ENCODE data around the gene ATP8B3. TPM values are rescaled to one million over a fixed set of nuclear protein-coding genes. Genes with fewer than 3 reads are reported as not detected.

ATP8B3 gene
- total RNA-seq, 1 experiment from 2014 or later = 8.7 TPM

GRCh38 chr19:1763648-1764639, 48.1 kb downstream of the ATP8B3 start:
- ChIA-PET POLR2A (ENCODE audit: low non-redundant PET) (no interaction called here), CTCF (interaction anchor here (0.6 to 0.7 kb wide), 2 partner anchors 10 to 795 kb away, joined by 3 to 4 read pairs; no protein-coding TSS in a partner anchor)
- Histone ChIP-seq H3K27ac (ENCODE audit: low read depth, low read length, poor library complexity, severe bottlenecking) (no peak overlapping the region), H3K36me3 (ENCODE audit: insufficient read depth, low read length, poor library complexity, severe bottlenecking) (no peaks in the 10 kb centered on the region), H3K9me3 (ENCODE audit: low read depth, low read length, poor library complexity, severe bottlenecking) (no peaks in the 10 kb centered on the region), H3K4me3 (ENCODE audit: low read depth, low read length, poor library complexity, severe bottlenecking) (no peak overlapping the region), H3K4me1 (ENCODE audit: insufficient read depth, low read length, poor library complexity, severe bottlenecking) (peaks cover 14% of the 10 kb centered on the region), H3K27me3 (replicated peaks; ENCODE audit: insufficient read depth, low read depth, low read length, poor library complexity) (peaks cover 92% of the 10 kb centered on the region)
- TF ChIP-seq, protein P1, sequence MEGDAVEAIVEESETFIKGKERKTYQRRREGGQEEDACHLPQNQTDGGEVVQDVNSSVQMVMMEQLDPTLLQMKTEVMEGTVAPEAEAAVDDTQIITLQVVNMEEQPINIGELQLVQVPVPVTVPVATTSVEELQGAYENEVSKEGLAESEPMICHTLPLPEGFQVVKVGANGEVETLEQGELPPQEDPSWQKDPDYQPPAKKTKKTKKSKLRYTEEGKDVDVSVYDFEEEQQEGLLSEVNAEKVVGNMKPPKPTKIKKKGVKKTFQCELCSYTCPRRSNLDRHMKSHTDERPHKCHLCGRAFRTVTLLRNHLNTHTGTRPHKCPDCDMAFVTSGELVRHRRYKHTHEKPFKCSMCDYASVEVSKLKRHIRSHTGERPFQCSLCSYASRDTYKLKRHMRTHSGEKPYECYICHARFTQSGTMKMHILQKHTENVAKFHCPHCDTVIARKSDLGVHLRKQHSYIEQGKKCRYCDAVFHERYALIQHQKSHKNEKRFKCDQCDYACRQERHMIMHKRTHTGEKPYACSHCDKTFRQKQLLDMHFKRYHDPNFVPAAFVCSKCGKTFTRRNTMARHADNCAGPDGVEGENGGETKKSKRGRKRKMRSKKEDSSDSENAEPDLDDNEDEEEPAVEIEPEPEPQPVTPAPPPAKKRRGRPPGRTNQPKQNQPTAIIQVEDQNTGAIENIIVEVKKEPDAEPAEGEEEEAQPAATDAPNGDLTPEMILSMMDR (conservative IDR thresholded peaks at IDR 0.05; ENCODE audit: low read depth, low read length) = no peak
- peak; percentile 90 for TF ChIP-seq EZH2 (IDR thresholded peaks at IDR 0.05; ENCODE audit: borderline replicate concordance, low read depth, low read length, poor library complexity, severe bottlenecking)
- intact Hi-C loops (cut with micrococcal nuclease; ENCODE audit: unreplicated experiment) = no loop called here
- no TSS peak for BruUV-seq (replicated peaks)
- no peak for DNase-seq (ENCODE audit: low spot score)

- Histone ChIP-seq H3K4me3 (ENCODE audit: low read depth, low read length, poor library complexity, severe bottlenecking) (no peak overlapping the region), H3K27me3 (replicated peaks; ENCODE audit: insufficient read depth, low read depth, low read length, poor library complexity) (peaks cover 98% of the 10 kb centered on the region), H3K9me3 (ENCODE audit: low read depth, low read length, poor library complexity, severe bottlenecking) (no peaks in the 10 kb centered on the region), H3K4me1 (ENCODE audit: insufficient read depth, low read length, poor library complexity, severe bottlenecking) (peaks cover 10% of the 10 kb centered on the region), H3K27ac (ENCODE audit: low read depth, low read length, poor library complexity, severe bottlenecking) (no peak overlapping the region), H3K36me3 (ENCODE audit: insufficient read depth, low read length, poor library complexity, severe bottlenecking) (no peaks in the 10 kb centered on the region)
- no peak for DNase-seq (ENCODE audit: low spot score)
- ChIA-PET POLR2A (ENCODE audit: low non-redundant PET) (no interaction called here), CTCF (no interaction called here)
- BruUV-seq (replicated peaks) = no TSS peak
- intact Hi-C loops (cut with micrococcal nuclease; ENCODE audit: unreplicated experiment) = no loop called here
- TF ChIP-seq, protein P1 (conservative IDR thresholded peaks at IDR 0.05; ENCODE audit: low read depth, low read length) = no peak
- no peak for TF ChIP-seq EZH2 (IDR thresholded peaks at IDR 0.05; ENCODE audit: borderline replicate concordance, low read depth, low read length, poor library complexity, severe bottlenecking)
Measured at GRCh38 chr19:1762243-1763117, 49.6 kb downstream of the ATP8B3 start.

GRCh38 chr19:1761528-1762242, 50.4 kb downstream of the ATP8B3 start:
- BruUV-seq (replicated peaks) = no TSS peak
- Histone ChIP-seq H3K4me1 (ENCODE audit: insufficient read depth, low read length, poor library complexity, severe bottlenecking) (peaks cover 10% of the 10 kb centered on the region), H3K27ac (ENCODE audit: low read depth, low read length, poor library complexity, severe bottlenecking) (no peak overlapping the region), H3K9me3 (ENCODE audit: low read depth, low read length, poor library complexity, severe bottlenecking) (no peaks in the 10 kb centered on the region), H3K4me3 (ENCODE audit: low read depth, low read length, poor library complexity, severe bottlenecking) (no peak overlapping the region), H3K36me3 (ENCODE audit: insufficient read depth, low read length, poor library complexity, severe bottlenecking) (no peaks in the 10 kb centered on the region), H3K27me3 (replicated peaks; ENCODE audit: insufficient read depth, low read depth, low read length, poor library complexity) (peaks cover 100% of the 10 kb centered on the region)
- intact Hi-C loops (cut with micrococcal nuclease; ENCODE audit: unreplicated experiment) = no loop called here
- no peak for TF ChIP-seq EZH2 (IDR thresholded peaks at IDR 0.05; ENCODE audit: borderline replicate concordance, low read depth, low read length, poor library complexity, severe bottlenecking)
- TF ChIP-seq, protein P1 (conservative IDR thresholded peaks at IDR 0.05; ENCODE audit: low read depth, low read length) = no peak
- no peak for DNase-seq (ENCODE audit: low spot score)
- CTCF ChIA-PET = no interaction called here
- POLR2A ChIA-PET (ENCODE audit: low non-redundant PET) = no interaction called here
